GM15510 (cell line): ENCODE results near the gene SAP30.

Experiments
- POLR2A ChIP-seq: IDR thresholded peaks from 3 replicates; pipeline ENCODE4 v1.6.1; 2011; ENCODE audit warnings: borderline replicate concordance; ENCODE audit not compliant: insufficient read length; ENCODE audit errors: extremely low read depth

Gene SAP30

DNA sequence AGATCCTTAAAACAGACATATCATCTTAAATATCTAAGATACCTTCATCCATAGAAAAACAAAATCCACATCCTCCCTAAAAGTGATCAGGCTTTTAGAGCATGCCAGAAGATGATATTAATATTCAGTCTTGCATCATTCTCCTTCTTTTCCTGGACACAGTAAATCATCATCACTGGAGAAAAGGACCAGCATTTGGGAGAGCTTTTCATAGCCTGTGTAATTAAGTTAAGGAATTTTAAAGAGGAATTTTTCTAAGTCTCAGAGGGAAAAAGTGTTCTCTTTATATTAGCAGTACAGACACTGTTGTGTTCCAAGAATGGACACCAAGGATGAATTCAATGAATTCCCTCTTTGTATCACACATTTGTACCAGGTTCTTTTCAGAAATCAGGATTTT, 27.5 kb downstream of the SAP30 start:
- no peak for TF ChIP-seq POLR2A

DNA sequence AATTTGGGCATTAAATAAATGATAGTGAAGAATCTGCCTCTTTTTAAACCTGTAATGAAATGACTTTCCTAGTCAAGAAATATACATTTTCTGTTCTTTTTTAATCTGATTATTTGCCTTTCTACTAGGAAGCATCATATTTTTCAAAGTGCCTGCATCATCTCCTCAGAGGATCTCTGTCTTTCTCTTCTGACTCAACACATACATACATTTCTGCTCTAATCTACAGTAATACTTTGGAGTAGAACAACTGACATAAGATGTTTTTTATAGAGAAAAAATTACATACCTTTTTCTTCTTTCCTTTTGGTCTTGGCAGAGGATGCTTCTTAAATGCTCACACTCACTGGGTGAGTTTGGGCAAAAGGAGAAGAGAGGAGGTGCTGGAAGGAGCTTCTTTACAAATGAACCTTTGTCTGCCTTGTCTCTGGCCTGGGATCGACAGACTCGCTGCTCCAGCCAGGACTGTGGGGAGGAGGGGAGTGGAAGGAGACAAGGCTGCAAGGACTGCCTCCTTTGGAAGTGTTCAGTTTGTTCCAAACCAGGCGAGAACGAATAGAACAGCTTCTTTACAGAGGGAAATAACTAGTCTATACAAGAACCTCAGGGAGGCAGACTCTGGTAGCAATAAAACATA, 28.1 kb downstream of the SAP30 start, which contains the start of gene SCRG1:
TSS of gene SCRG1 (minus strand) at position 338 of the 637 bp plus-strand sequence. CDS start 7,702 bp downstream, outside the sequence.
- TF ChIP-seq POLR2A, result no peak

DNA sequence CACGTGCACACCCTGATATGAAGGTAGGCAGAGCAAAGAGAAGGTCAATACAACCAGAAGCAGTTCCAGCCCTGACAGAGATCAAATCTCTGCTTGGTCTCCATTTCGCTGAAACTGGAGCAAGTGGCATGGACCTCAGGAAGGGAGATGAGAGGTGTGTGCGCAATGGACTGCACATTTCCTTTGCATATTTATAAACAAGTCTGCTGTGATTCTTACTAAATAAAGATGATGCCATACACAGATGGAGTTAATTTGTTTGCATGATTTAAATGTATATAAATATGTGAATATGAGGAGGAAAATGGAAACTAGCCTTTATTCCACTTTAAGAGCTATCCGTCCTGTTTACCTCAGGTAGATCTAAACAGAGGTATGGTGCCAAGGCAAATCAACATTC, 30.3 kb downstream of the SAP30 start:
- TF ChIP-seq POLR2A, result no peak

DNA sequence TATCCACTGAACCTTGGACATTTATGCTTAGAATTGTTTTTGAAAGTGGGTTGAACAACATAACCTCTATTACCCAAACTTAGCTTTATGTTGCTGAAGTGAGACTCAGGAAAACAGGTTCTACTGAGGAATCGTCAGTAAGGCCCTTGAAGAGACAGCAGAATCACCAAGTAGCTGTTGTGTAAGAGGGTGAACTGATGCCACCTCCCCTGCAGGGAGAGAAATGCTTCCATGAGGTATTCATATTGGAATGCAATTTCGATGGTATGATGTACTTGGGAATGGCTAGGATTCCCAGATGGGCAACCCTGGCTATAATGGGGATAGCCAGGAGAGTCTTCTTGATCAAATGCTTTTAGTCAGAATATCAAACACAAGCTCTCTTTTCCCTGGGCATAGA, 32.3 kb downstream of the SAP30 start:
- TF ChIP-seq POLR2A, result no peak

DNA sequence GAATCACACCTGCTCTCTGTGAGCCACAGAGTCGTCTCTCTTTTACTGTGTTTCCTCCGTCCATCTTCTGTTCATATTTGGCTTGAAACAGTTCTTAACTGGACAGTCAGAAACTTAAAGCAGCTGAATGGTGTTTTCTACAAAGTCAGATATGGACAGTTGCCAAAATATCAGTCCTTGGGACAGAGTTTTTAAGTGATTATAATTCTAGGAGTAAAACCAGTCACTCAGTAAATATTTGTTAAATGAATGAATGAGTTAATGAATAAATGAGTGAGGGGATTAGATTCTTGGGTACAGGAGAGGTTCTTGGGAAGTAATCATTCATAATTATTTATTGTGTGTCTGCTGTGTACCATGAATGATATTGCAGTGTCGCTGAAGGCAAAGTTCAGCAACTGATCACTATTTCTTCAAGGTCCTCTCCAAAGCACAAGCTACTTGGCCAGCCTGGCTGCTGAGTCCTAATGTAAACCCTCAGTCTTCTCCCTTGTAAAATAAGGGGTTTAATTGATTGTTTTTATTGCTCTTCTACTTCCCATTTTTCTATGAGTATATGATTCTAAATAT, 33.6 kb downstream of the SAP30 start:
- TF ChIP-seq POLR2A, result no peak

DNA sequence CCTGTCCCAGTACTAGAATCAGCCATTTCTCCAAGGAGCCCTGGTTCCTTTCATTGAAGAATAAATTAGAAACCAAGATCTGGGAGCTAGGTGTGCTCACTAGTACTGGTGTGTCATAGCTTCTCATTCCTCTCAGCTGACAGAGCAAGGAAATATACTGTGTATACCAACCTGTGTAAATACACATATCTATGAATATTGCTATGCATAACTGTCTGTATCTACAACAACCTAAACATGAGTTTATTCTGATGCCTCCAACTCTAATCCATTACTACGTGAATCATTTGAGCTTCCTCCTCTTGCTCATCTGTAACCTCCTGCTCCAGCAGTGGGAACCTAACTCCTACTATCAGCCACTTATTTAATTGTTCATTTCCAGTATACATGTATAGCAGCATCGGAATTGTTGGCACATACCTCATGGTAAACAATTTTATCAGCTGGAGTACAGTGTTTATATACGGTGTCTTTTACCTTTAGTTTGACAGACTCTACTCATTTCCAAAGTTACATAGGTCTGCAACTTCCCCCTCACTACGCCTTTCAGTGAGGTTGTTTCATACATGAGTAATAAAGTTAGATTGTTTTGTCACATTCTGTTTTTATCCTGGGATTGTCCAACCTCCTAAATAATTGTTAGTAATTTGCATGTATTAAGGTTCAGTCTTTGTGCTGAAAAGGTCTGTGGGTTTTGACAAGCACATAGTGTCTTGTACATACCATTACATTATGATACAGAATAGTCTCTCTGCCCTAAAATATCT, 35.3 kb downstream of the SAP30 start:
- no peak for TF ChIP-seq POLR2A

DNA sequence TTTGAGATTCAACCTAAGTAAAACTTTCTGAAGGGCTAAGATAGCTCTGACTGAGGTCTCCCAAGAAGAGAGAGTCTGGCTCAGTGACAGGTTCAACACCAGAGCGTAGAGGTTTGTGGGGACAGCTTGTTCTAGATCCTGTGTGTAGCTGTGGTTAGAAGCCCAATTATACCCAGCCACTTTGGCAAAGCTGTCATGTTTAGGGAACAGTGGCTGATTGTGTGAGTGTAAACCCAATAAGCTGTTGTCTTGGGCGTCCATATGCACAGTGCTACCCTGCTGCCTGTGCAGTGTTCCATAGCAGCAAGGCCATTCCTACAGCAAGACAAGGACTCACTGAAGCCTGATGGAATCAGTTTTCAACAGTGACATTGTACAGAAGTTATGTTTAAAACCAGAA, 39.3 kb downstream of the SAP30 start:
- no peak for TF ChIP-seq POLR2A

DNA sequence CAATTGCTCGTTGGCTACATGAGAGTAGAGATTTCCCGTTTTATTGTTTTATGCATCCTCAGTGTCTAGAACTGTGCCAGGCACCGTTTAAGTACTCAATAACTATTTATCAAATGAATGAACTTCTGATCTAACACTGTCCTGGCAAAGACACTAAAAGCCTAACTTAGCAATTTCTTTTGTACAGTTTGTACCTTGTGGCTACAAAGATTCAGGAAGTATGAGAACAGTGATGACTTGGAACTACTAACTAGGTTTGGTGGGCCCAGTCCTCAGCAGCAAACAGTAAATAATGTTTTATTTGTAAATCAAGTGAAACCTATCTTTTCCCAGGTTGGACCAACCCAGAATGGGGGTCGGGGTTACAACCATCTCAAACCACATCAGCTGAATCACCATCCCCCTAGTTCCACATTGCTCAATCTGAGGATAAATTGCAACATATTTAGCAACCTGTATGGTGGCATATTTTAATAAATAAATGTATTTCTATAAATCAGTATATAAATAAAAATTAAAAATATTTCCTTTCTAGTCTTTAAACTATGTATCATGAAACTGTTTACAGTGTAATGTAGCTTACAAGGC, 40.4 kb downstream of the SAP30 start:
- TF ChIP-seq POLR2A, result no peak

DNA sequence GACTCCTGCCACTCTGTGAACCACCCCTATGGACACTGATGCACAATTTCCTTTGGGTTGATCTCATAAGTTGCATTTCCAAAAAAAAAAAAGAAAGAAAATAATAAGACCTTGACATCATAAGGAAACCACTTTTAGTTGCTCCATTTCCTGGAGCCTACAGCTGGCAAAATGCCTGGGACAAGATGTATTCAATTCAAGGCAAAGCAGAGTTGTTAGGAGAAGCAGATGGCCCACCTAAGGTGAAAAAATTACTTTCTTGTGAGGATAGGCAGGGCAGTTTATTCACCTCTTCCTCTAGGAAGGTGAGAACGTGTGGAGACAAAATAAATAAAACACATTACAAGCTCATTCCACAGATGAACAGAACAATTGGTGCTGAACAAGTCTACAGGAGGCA, 42.3 kb downstream of the SAP30 start:
- TF ChIP-seq POLR2A, result no peak

DNA sequence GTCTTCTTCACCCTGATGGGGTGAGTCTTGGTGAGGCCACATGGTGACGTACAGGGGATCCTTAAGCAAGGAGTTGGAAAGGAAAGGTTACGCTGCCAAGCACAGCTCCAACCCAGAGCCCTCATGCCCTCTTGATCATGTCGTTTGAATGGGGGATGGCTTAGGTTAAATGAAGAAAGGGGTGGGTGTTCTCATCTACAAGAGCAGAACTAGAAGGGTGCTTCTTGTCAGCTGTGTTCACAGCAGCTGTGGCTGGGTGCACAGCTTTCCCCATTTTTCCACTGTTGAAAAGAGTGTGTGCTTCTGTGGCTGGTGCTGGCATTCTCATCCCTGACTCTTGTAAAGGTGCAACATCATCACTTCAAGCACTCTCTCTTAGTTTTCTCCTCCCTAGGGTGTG, 43.7 kb downstream of the SAP30 start:
- TF ChIP-seq POLR2A, result no peak

DNA sequence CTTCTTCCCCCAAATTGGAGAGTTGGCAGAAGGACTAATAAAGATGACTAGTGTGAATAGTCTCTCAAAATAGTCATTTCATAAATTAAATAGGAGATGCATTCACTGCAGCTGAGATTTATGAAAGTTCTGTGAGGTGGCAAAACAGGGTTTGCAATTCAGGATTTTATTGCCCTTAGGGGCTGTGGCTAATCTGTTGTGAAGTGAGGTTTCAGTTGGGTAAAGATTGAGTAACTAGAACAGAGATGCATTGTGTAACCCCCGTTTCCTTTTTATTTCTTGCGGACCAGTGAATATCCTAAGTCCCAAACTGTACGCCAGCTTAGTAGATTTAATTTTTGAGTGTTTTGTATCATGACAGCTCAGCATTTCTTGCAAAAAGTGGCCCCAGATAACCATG, 44.3 kb downstream of the SAP30 start:
- no peak for TF ChIP-seq POLR2A

DNA sequence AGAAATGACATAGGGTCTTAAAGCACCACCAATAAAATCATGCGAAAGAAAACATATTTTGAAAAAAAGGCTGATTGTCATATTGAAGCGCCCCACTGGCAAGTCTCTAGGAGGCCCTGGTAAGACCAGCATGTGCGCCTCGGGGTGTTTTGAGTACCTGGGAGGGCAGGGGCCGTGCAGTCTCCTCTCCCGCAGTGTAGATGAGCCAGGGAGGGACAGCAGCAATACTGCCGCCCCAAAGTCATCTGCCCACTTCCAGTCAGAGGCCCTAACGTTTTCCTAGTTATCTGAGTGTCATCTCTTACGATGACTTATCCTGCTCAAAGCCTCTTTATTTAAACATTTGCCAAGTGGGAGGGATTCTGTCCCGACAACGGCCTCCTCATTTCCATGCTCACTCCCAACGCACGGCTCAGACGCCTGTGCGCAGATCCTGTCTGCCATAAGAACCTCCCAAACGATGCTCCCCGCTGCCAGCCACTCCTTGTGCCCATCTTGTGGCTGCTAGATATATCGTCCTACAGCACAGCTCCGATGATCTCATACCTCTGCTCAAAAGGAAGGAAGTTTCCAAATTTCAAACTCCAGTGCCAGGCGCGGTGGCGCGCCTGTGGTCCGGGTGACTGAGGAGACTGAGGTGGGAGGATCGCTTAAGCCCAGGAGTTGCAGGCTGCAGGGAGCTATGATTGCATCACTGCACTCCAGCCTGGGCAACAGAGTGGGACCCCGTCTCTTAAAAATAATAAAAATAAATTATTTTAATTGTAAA, 45.3 kb downstream of the SAP30 start:
- TF ChIP-seq POLR2A, result no peak

DNA sequence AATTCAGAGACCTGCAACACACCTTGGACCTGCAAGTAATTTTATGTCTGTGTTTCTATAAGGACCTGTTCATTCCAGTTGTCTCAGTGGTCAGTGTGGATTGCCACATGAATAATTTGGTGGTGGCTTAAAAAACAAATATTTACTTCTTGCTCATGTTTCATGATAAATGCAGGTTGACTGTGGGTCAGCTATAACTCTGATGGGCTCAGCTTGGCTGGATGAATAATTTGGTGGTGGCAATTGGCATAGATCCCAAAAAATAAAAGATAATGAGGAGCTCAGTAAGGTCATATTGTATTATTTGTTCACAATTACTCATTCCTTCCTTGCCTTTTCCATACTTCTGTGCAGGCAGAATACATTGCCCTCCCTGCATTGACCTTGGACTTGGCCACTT, 47.1 kb downstream of the SAP30 start:
- no peak for TF ChIP-seq POLR2A

DNA sequence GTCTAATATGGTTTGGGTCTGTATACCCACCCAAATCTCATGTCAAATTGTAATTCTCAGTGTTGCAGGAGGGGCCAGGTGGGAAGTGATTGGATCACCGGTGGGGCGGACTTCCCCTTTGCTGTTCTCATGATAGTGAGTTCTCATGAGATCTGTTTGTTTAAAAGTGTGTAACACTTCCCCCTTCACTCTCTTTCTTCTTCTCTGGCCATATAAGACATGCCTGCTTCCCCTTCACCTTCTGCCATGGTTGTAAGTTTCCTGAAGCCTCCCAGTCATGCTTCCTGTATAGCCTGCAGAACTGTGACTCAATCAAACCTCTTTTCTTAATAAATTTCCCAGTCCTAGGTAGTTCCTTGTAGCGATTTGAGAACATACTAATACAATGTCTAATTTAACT, 47.9 kb downstream of the SAP30 start:
- TF ChIP-seq POLR2A, result no peak

DNA sequence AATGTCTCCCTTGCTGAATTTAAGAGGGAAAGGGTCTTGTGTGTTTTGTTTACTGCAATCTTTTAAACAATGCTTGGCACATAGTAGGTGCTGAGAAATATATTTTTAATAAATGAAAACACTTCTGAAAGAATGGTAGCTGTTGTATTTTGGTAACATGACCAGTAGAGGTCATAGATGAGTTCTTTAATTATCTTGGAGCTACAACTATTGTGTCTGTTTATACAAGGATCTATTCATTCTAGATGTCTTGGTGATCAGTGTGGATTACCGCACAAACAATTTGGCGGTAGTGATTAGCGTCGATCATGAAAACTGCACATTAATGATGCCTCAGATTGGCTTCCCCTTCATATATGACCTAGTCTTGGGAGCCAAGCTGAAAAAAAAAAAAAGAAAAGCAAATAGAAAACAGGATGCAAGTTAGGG, 49.6 kb downstream of the SAP30 start:
- TF ChIP-seq POLR2A, result no peak
